Measurements from ENCODE around the gene GAB2.

The GAB2 gene

GRCh38 chr11:78429660-78430059 is 12.0 kb upstream of the GAB2 start:
- no peak overlapping the region for H3K4me3 ChIP-seq (ENCODE audit: low read depth in 1 of 2, low read length in 2 of 2)
- H3K9ac ChIP-seq (ENCODE audit: low read depth, low read length), result peak overlapping the region; percentile 24
- no peaks in the 10 kb centered on the region for H3K9me3 ChIP-seq (ENCODE audit: insufficient read depth, low read length, severe bottlenecking)
- DNase-seq (peak; percentile 53), ATAC-seq (ENCODE audit: insufficient read depth, low read depth) (peak; percentile 77)
- no peaks in the 10 kb centered on the region for H3K36me3 ChIP-seq (ENCODE audit: insufficient read depth, low read length)
- no peaks in the 10 kb centered on the region; the same call in 1 of the 2 replicates for H3K79me2 ChIP-seq (ENCODE audit: insufficient read depth, low read length)
- H3K27me3 ChIP-seq (ENCODE audit: insufficient read depth, low read length, poor library complexity), result no peaks in the 10 kb centered on the region
- H3K4me1 ChIP-seq (ENCODE audit: insufficient read depth, low read length), result peaks cover 59% of the 10 kb centered on the region
- H3K4me2 ChIP-seq (ENCODE audit: insufficient read depth, low read length), result peak overlapping the region; percentile 31
- H4K20me1 ChIP-seq (ENCODE audit: insufficient read depth, low read length), result no peaks in the 10 kb centered on the region
- TF ChIP-seq CTCF (IDR thresholded peaks at IDR 0.05; ENCODE audit: borderline replicate concordance, extremely low read depth, low read length, poor library complexity, severe bottlenecking) (no peak), EZH2 (IDR thresholded peaks at IDR 0.05; ENCODE audit: borderline replicate concordance, low read depth, low read length, severe bottlenecking) (no peak)
- peak overlapping the region; percentile 52 for H3K27ac ChIP-seq (ENCODE audit: low read length)
- no peak overlapping the region for H2AFZ ChIP-seq (ENCODE audit: low read depth, low read length)

GRCh38 chr11:78429209-78429608 is 11.6 kb upstream of the GAB2 start:
- Histone ChIP-seq H3K27me3 (ENCODE audit: insufficient read depth, low read length, poor library complexity) (no peaks in the 10 kb centered on the region), H3K4me1 (ENCODE audit: insufficient read depth, low read length) (peaks cover 64% of the 10 kb centered on the region), H3K4me2 (ENCODE audit: insufficient read depth, low read length) (peak overlapping the region; percentile 31), H2AFZ (ENCODE audit: low read depth, low read length) (no peak overlapping the region), H3K9ac (ENCODE audit: low read depth, low read length) (peak overlapping the region; percentile 24), H4K20me1 (ENCODE audit: insufficient read depth, low read length) (no peaks in the 10 kb centered on the region), H3K27ac (ENCODE audit: low read length) (peak overlapping the region; percentile 52), H3K36me3 (ENCODE audit: insufficient read depth, low read length) (no peaks in the 10 kb centered on the region), H3K9me3 (ENCODE audit: insufficient read depth, low read length, severe bottlenecking) (no peaks in the 10 kb centered on the region), H3K79me2 (ENCODE audit: insufficient read depth, low read length) (no peaks in the 10 kb centered on the region; the same call in 1 of the 2 replicates), H3K4me3 (ENCODE audit: low read depth in 1 of 2, low read length in 2 of 2) (no peak overlapping the region)
- TF ChIP-seq EZH2 (IDR thresholded peaks at IDR 0.05; ENCODE audit: borderline replicate concordance, low read depth, low read length, severe bottlenecking), result no peak
- TF ChIP-seq CTCF (IDR thresholded peaks at IDR 0.05; ENCODE audit: borderline replicate concordance, extremely low read depth, low read length, poor library complexity, severe bottlenecking), result no peak
- no peak for ATAC-seq (ENCODE audit: insufficient read depth, low read depth)
- DNase-seq, result no peak

- TF ChIP-seq EZH2 (IDR thresholded peaks at IDR 0.05; ENCODE audit: borderline replicate concordance, low read depth, low read length, severe bottlenecking), result no peak
- TF ChIP-seq CTCF (IDR thresholded peaks at IDR 0.05; ENCODE audit: borderline replicate concordance, extremely low read depth, low read length, poor library complexity, severe bottlenecking), result no peak
- ATAC-seq (ENCODE audit: insufficient read depth, low read depth), result no peak
- peak overlapping the region; percentile 8; the same call in 1 of the 2 replicates for H3K9ac ChIP-seq (ENCODE audit: low read depth, low read length)
Observed at GRCh38 chr11:78428773-78429172, 11.2 kb upstream of the GAB2 start.

More at GRCh38 chr11:78428773-78429172, 11.2 kb upstream of the GAB2 start:
- Histone ChIP-seq H3K79me2 (ENCODE audit: insufficient read depth, low read length) (no peaks in the 10 kb centered on the region; the same call in 1 of the 2 replicates), H2AFZ (ENCODE audit: low read depth, low read length) (no peak overlapping the region), H3K9me3 (ENCODE audit: insufficient read depth, low read length, severe bottlenecking) (no peaks in the 10 kb centered on the region), H4K20me1 (ENCODE audit: insufficient read depth, low read length) (no peaks in the 10 kb centered on the region), H3K4me3 (ENCODE audit: low read depth in 1 of 2, low read length in 2 of 2) (no peak overlapping the region), H3K27me3 (ENCODE audit: insufficient read depth, low read length, poor library complexity) (no peaks in the 10 kb centered on the region), H3K4me2 (ENCODE audit: insufficient read depth, low read length) (peak overlapping the region; percentile 31; the same call in 1 of the 2 replicates), H3K36me3 (ENCODE audit: insufficient read depth, low read length) (no peaks in the 10 kb centered on the region), H3K27ac (ENCODE audit: low read length) (peak overlapping the region; percentile 52), H3K4me1 (ENCODE audit: insufficient read depth, low read length) (peaks cover 68% of the 10 kb centered on the region)
- no peak for DNase-seq

Measured in DND-41 (cell line).